HG03025 (cell line): Measurements from ENCODE around the gene PABPC5.

Experiments
- ATAC-seq: cut with Tn5 transposase; IDR thresholded peaks from one replicate; pipeline ENCODE4 v1.9.1; 2021; ENCODE audit warnings: mild to moderate bottlenecking, moderate library complexity; ENCODE audit not compliant: unreplicated experiment, low FRiP score

PABPC5 gene

GRCh38 chrX:91434351-91435168, at the start of gene PABPC5:
TSS of gene PABPC5 (plus strand) at chrX:91434839. CDS start at chrX:91435578, 739 bp downstream.
- no peak for ATAC-seq

GRCh38 chrX:91389026-91389425, 45.6 kb upstream of the PABPC5 start:
- ATAC-seq: no peak

- no peak for ATAC-seq
These were observed 19.9 kb upstream of the PABPC5 start for GRCh38 chrX:91414713-91415112.

GRCh38 chrX:91435395-91435794, 756 bp downstream of the PABPC5 start:
- no peak for ATAC-seq
